ENCODE data around the gene TSHR. TPM values are rescaled to one million over a fixed set of nuclear protein-coding genes. Genes with fewer than 3 reads are reported as not detected.
A peak's percentile ranks its signal among the peaks of the same experiment; 100 is the strongest.
"Not testable (repeated sequence)": the region's sequence is repeated elsewhere in the genome, so short reads cannot be mapped to it uniquely, and the experiment has no call there.

The TSHR gene
- total RNA-seq, result not detected in 2 replicates

GRCh38 chr14:80955416-80955941 is at the start of gene TSHR:
Gene TSHR (plus strand): TSS chr14:80955621. CDS start chr14:80955681, 60 bp downstream.
- peak within 1 kb of the TSS; percentile 62 for H3K4me3 ChIP-seq (ENCODE audit: low read depth, low read length)
- DNase-seq (ENCODE audit: low read depth), result no peak
- TF ChIP-seq CTCF (conservative IDR thresholded peaks at IDR 0.05; ENCODE audit: low read depth, low read length), result no peak

- no peak overlapping the region for H3K4me3 ChIP-seq (ENCODE audit: low read depth, low read length)
- no peak for DNase-seq (ENCODE audit: low read depth)
- TF ChIP-seq CTCF (conservative IDR thresholded peaks at IDR 0.05; ENCODE audit: low read depth, low read length), result no peak
Observed at GRCh38 chr14:80906336-80906735, 49.1 kb upstream of the TSHR start.

GRCh38 chr14:80906946-80907345 is 48.5 kb upstream of the TSHR start:
- no peak for TF ChIP-seq CTCF (conservative IDR thresholded peaks at IDR 0.05; ENCODE audit: low read depth, low read length)
- DNase-seq (ENCODE audit: low read depth), result no peak
- H3K4me3 ChIP-seq (ENCODE audit: low read depth, low read length), result no peak overlapping the region

- not testable (repeated sequence) for DNase-seq (ENCODE audit: low read depth); H3K4me3 ChIP-seq (ENCODE audit: low read depth, low read length)
Observed at GRCh38 chr14:80912013-80912412, 43.4 kb upstream of the TSHR start.

- DNase-seq (ENCODE audit: low read depth), result no peak
- TF ChIP-seq CTCF (conservative IDR thresholded peaks at IDR 0.05; ENCODE audit: low read depth, low read length), result no peak
- H3K4me3 ChIP-seq (ENCODE audit: low read depth, low read length), result no peak overlapping the region
Observed at GRCh38 chr14:80919622-80920021, 35.8 kb upstream of the TSHR start.

GRCh38 chr14:80923368-80923767 is 32.1 kb upstream of the TSHR start:
- no peak for DNase-seq (ENCODE audit: low read depth)
- no peak for TF ChIP-seq CTCF (conservative IDR thresholded peaks at IDR 0.05; ENCODE audit: low read depth, low read length)
- no peak overlapping the region for H3K4me3 ChIP-seq (ENCODE audit: low read depth, low read length)

- H3K4me3 ChIP-seq (ENCODE audit: low read depth, low read length), result no peak overlapping the region
- no peak for TF ChIP-seq CTCF (conservative IDR thresholded peaks at IDR 0.05; ENCODE audit: low read depth, low read length)
- no peak for DNase-seq (ENCODE audit: low read depth)
Observed at GRCh38 chr14:80924365-80925103, 30.9 kb upstream of the TSHR start.

All from epithelial cell of proximal tubule (primary cell).